ENCODE data around the gene DND1.
"Not testable (repeated sequence)": the region's sequence is repeated elsewhere in the genome, so short reads cannot be mapped to it uniquely, and the experiment has no call there.

DND1 gene

GRCh38 chr5:140672455-140673186, 755 bp downstream of the DND1 start:
- no peak for DNase-seq (ENCODE audit: low spot score)

GRCh38 chr5:140671472-140672125, 1.8 kb downstream of the DND1 start:
- DNase-seq (ENCODE audit: low spot score), result no peak

- not testable (repeated sequence) for DNase-seq (ENCODE audit: low spot score)
These were observed 2.3 kb downstream of the DND1 start for GRCh38 chr5:140671035-140671434.

- DNase-seq (ENCODE audit: low spot score), result peak; percentile 93
These were observed 8.8 kb downstream of the DND1 start, which contains the start of gene WDR55 for GRCh38 chr5:140664359-140665119. Gene WDR55, plus strand, starts transcription at chr5:140664904. Its CDS starts 9 bp downstream, at chr5:140664913.

GRCh38 chr5:140664030-140664358, 9.4 kb downstream of the DND1 start:
- no peak for DNase-seq (ENCODE audit: low spot score)

- DNase-seq (ENCODE audit: low spot score), result not testable (repeated sequence)
These were observed 13.0 kb downstream of the DND1 start for GRCh38 chr5:140660371-140660770.

- no peak for DNase-seq (ENCODE audit: low spot score)
These were observed 14.5 kb downstream of the DND1 start for GRCh38 chr5:140658870-140659269.

- DNase-seq (ENCODE audit: low spot score), result no peak
These were observed 26.3 kb downstream of the DND1 start for GRCh38 chr5:140647042-140647419.

- no peak for DNase-seq (ENCODE audit: low spot score)
These were observed 30.7 kb downstream of the DND1 start for GRCh38 chr5:140642718-140643117.

GRCh38 chr5:140641716-140642115, 31.7 kb downstream of the DND1 start:
- DNase-seq (ENCODE audit: low spot score), result no peak

GRCh38 chr5:140639148-140639981, 34.0 kb downstream of the DND1 start, which contains the start of gene TMCO6:
Gene TMCO6, plus strand, starts transcription at chr5:140639451. Its CDS starts 77 bp downstream, at chr5:140639528.
- peak; percentile 92 for DNase-seq (ENCODE audit: low spot score)

GRCh38 chr5:140638898-140639147, 34.6 kb downstream of the DND1 start:
- not testable (repeated sequence) for DNase-seq (ENCODE audit: low spot score)

- no peak for DNase-seq (ENCODE audit: low spot score)
These were observed 35.8 kb downstream of the DND1 start for GRCh38 chr5:140637371-140638100.

GRCh38 chr5:140635291-140636257, 37.8 kb downstream of the DND1 start:
- DNase-seq (ENCODE audit: low spot score), result no peak

GRCh38 chr5:140634103-140634502, 39.3 kb downstream of the DND1 start:
- DNase-seq (ENCODE audit: low spot score), result no peak

GRCh38 chr5:140633501-140633900, 39.9 kb downstream of the DND1 start:
- DNase-seq (ENCODE audit: low spot score), result no peak

GRCh38 chr5:140633021-140633471, 40.3 kb downstream of the DND1 start, which contains the start of gene CD14:
Gene CD14, minus strand, starts transcription at chr5:140633175. Its CDS starts 104 bp downstream, at chr5:140633071.
- DNase-seq (ENCODE audit: low spot score), result peak; percentile 59

- peak; percentile 43 for DNase-seq (ENCODE audit: low spot score)
These were observed 40.9 kb downstream of the DND1 start for GRCh38 chr5:140632366-140633020.

- no peak for DNase-seq (ENCODE audit: low spot score)
These were observed 41.5 kb downstream of the DND1 start for GRCh38 chr5:140631831-140632365.
